ENCODE measurements around the gene STK11.
"Not testable (repeated sequence)": the region's sequence is repeated elsewhere in the genome, so short reads cannot be mapped to it uniquely, and the experiment has no call there.

STK11 gene

DNA sequence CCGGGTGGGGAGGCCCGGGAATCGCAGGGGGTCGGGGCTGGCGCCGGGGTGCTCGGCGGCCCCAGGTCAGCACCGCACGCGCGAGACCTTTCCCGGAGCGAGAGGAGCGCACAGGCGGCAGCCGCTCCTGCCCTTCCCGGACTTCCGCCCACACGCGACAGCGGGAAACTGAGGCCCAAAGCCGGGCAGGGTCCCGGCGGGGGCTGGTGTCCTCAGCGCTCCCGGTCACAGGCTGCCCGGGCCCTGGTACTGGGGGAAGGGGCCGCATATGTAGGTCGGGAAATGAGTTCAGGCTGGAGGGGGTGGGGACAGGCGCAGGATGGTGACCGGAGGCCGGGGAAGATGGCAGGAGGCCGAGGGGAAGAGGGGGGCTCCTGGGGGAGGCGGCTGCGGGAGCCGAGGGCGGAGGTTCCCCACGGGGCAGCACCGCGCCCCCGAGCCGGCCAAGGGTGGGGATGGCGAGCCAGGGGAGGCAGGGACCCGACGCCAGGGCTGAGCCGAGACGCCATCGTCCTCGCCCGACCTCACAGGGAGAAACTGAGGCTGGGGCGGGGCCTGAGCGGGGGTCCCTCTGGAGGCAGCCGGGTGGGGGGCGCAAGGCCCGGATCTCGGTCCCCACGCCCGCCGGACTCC is 31.6 kb downstream of the STK11 start:
- DNase-seq (ENCODE audit: low read depth in 2 of 2), result no peak

DNA sequence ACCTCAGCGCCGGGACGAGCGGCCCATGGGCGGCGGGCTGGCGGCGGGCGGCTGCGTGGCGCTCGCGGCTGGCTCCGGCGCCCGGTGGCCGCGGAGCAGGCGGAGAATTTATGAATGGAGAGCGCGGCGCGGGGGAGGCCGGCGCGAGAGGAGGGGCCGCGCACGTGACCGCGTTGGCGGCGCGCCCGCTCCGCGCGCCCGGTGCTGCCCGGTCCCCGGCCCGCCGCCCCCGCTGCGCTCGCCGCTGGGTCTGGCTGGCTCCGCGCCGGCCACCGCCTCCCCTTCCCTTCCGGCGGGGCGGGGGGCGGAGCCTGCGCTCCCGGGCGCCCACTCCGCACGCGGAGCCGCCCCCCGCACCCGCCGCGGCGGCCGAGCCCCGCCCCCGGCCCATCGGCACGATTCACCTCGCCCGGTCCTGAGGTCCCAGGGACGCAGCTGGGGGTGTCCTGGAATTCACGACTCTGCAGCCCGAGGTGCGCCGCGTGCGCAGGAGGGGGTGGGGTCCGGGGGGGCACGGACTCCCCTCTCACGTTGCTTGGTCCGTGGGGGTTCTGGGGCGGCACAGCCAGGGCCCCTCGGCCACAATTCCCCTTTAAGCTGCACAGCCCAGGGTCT is 32.3 kb downstream of the STK11 start, which contains the start of gene CBARP:
TSS of gene CBARP (minus strand) at position 252 of the 615 bp plus-strand sequence. CDS start 1,905 bp downstream, outside the sequence.
- DNase-seq (ENCODE audit: low read depth in 2 of 2), result peak in 1 of 2 donors; percentile 44

DNA sequence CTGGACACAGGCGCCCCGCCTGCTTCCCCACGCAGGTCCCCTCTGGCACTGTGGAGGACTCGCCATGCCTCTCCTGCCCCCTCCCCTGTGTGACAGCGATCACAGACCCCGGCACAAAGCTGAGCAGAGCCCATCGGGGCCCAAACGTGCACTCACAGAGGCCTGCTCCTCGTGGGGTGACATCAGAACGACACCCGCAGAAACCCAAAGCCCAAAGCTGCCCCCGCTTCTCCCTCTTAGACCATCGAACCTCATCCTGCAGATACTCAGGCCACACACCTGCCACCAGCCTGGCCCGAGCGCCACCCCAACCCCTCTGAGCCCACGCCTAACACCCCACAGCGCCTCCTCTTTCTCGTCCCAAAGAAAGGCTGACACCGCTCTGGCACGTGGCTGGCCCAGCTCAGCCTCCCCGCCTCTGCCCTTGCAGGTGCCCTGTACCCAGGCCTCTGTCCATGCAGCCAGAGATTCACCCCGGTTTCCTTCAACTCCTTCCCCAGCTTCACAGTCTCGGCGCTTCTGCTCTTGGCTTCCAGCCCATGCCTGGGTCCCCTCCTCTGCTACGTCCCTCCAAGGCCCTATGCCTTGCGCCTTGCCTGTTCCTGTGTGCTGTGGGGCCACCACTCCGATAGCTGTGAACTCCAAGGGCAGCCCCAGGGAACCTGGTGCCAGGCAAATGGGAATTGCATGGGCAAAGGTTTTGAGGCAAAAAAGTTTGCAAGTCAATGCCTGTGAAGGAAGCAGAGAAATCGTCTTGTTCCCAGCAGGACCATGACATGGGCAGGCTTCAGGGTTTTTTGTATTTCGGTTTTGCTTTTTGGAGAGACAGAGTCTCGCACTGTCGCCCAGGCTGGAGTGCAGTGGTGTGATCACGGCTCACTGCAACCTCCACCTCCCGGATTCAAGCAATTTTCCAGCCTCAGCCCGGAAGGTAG is 33.1 kb downstream of the STK11 start:
- DNase-seq (ENCODE audit: low read depth in 2 of 2), result no peak

DNA sequence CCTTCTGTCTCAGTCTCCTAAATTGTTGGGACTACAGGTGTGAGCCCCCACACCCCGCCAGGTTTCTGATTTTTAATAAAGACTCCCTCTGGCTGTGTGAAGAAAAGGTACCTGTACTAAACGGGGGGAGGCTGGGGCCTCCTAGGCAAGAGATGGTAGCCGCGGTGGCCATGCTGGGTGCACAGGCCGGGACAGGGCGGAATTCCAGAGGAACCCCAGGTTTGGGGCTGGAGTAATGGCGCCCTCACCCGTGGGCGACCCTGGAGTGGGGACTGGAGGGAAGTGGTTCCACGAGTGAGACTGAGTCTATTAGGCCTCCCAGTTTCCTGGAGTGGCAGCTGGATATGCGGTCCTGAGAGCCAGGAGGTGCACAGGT is 33.8 kb downstream of the STK11 start:
- DNase-seq (ENCODE audit: low read depth in 2 of 2), result no peak

DNA sequence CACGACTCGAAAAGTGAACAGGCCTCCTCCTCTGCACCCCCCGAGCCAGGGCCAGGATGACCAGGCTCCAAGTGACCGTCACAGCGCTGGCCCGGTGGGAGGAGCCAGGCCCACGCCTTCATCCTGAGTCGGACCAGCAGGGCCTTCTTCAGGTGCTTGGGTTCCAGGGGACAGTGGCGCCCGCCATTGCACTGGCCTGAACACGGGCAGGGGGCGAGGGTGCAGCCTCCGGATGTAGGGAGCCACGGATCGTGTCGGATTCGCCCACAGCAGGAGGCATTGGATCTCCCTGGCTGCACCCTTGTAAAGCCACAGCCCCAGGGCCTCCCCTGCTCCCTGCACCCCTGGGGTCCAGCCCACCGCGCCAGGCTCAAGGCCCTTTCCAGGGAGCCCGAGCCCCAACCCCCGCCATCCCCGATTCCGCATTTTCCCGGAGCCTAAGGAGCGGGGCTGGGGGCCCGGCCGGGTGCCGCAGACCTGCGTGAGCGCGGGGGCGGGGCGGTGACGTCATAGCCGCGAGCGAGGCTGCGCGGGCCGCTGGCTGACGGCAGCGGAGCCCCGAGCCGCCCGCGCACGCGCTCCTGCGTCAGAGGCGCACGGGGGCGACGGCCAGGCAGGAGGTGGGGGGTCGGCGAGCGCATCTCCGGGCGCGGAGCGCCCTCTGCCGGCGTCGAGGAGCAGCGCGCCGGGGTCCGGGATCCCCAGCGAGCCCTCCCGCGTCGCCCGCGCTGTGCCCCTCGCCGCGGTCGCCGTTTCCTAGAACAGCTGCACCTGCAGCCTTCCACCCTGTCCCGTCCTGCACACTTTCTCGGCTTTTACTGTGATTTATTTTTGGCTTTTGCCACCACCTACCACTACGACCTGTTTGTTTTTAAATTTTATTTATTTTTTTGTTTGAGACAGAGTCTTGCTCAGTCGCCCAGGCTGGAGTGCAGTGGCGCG is 34.5 kb downstream of the STK11 start:
- DNase-seq (ENCODE audit: low read depth in 2 of 2), result peak; percentile 94 to 97

DNA sequence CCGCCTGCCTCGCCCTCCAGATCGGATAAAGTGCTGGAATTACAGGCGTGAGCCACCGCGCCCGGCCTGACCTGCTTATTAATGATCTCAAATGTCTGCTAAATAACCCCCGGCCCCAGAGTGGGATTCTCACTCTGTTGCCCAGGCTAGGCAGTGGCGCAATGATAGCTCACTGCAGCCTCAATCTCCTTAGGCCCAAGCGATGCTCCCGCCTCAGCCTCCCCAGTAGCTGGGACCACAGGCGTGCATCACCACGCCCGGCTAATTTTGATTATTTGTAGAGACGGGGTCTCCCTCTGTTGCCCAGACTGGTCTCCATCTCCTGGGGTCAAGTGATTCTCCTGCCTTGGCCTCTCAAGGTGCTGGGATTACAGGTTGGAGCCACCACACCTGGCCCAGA is 35.3 kb downstream of the STK11 start:
- no peak for DNase-seq (ENCODE audit: low read depth in 2 of 2)

DNA sequence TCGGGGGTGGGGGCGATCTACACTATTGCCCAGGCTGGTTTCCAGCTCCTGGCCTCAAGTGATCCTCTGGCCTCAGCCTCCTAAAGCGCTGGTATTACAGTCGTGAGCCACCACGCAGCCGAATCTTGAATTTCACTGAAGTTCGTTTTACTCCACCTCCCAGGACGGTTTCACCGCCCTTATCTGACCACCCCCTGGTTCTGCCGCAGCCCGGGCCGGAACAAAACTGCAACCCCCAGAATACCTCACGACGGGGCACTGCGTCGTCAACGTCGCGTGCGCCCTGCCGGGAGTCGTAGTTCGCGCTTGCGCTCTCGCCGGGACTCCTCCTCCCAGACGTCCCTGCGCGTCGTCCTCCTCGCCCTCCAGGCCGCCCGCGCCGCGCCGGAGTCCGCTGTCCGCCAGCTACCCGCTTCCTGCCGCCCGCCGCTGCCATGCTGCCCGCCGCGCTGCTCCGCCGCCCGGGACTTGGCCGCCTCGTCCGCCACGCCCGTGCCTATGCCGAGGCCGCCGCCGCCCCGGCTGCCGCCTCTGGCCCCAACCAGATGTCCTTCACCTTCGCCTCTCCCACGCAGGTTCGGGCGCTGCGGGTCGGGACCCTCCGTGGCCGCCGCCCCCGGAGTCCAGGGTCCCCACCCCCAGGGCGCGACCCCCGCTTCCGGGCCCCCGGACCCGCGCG is 36.0 kb downstream of the STK11 start, which contains the start of gene ATP5F1D:
TSS of gene ATP5F1D (plus strand) at position 335 of the 679 bp plus-strand sequence. CDS start at position 435, 100 bp downstream.
- DNase-seq (ENCODE audit: low read depth in 2 of 2), result peak; percentile 90 to 95

DNA sequence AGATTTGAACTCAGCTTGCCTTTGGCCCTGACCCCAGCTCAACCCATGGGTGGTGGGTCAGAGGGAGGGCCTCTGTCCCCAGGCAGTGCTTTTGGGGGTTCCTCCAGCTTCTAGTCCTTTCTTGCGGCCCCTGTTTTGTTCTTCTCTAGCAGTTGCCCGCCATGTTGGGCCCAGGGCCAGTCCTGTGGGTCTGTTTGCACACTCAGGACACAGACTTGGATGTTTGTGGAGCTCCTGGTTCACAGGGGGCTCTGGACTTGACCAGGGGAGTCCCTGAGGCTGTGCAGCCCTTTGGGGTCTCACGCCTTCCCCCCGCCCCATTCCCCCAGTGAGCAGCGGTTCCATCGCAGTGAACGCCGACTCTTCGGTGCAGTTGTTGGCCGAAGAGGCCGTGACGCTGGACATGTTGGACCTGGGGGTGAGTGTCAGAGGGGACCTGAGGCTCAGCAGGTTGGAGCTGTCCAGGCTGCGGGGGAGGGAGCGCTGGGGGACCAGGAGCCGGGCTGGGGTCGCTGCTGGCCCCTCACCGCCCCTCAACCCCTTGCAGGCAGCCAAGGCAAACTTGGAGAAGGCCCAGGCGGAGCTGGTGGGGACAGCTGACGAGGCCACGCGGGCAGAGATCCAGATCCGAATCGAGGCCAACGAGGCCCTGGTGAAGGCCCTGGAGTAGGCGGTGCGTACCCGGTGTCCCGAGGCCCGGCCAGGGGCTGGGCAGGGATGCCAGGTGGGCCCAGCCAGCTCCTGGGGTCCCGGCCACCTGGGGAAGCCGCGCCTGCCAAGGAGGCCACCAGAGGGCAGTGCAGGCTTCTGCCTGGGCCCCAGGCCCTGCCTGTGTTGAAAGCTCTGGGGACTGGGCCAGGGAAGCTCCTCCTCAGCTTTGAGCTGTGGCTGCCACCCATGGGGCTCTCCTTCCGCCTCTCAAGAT is 38.5 kb downstream of the STK11 start:
- DNase-seq (ENCODE audit: low read depth in 2 of 2), result peak; percentile 81 to 88

DNA sequence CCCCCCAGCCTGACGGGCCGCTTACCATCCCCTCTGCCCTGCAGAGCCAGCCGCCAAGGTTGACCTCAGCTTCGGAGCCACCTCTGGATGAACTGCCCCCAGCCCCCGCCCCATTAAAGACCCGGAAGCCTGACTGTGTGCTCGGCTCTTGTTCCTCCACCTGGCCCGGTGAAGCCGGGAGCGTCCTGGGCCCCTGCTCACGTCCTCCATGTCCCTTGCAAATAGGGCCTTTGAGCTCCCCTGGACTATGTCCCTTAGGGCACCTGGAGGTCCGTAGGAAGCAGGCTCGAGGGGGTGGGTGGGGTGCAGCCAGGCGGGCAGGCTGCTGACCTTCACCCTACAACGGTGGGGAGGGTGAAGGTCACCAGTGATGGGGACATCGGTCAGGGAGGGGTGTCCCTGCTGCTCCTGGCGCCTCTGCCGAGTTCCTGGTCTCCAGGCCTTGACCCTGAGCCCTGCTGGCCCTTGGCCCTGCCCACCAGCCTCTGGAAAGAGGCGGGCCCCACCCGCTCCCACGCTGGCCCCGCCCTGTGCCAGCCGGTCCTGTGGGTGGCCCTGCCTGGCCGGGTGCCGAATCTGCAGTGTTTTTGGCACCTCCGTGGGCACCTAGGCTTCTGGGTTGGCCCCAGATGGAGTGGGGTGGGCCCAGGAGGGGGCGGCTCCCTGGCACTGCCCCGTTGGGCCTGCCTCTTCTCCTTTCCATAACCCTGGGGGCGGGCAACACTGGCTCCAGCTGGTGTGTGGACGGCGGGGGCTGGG is 39.3 kb downstream of the STK11 start:
- DNase-seq (ENCODE audit: low read depth in 2 of 2), result no peak

DNA sequence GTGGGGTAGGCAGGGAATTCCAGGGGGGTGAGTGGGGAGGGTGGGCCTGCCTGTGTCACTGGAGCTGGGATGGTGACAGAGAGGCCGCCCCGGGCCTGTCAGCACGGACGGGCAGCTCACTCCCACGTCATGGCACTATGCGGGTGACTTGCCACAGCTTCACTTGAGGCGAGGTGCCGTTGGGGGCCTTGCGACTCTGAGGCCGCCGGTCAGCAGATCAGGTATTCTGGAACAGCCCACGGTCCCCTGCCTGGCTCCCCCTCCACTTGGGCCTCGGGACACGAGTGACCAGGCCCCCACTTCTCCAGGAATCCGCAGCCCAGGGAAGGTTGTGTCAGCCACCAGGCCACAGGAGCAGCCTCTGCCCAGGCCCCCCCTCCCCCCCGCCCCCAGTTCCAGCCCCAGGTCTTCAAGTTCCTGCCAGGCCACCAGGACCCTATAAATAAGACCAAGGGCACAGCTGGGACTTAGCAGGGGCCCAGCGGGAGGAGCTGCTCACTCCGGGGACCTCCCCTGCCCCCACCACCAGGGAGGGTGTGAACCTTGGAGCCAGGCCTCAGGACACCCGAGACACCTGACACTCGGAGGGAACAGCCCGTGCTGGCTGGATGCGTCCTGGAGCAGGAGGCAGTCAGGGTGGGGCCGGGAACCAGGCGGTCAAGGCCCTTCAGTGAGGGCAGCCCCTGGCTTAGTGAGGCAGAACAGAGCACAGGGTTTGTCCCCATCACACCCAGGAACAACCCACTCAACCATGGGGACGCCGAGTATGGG is 40.1 kb downstream of the STK11 start:
- no peak for DNase-seq (ENCODE audit: low read depth in 2 of 2)

DNA sequence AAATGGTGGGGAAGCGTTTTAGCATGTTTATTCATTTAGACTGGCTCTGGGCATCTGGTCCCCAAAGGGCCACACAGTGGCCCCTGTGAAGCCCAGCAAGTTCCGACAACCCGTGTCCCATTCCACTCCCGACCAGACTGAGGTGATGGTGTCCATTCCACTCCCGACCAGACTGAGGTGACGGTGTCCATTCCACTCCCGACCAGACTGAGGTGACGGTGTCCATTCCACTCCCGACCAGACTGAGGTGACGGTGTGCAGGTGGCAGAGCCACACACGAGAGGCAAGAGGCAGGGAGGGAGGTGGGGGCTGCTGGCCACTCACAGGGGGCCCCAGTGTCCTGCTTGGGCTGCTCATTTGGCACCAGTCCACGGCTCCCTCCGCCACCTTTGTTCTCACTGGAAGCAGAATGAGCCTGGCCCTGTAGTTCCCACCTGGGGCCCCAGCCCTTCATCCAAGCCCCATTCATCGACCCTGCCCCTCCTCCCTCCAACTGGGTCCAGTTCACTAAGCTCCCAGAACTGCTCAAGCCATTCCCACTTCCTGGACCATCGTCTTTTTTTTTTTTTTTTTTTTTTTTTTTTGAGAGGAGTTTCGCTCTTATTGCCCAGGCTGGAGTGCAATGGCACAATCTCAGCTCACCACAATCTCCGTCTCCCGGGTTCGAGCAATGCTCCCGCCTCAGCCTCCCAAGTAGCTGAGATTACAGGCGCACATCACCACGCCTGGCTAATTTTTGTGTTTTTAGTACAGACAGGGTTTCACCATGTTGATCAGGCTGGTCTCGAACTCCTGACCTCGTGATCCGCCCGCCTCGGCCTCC is 40.9 kb downstream of the STK11 start:
- DNase-seq (ENCODE audit: low read depth in 2 of 2), result not testable (repeated sequence)

DNA sequence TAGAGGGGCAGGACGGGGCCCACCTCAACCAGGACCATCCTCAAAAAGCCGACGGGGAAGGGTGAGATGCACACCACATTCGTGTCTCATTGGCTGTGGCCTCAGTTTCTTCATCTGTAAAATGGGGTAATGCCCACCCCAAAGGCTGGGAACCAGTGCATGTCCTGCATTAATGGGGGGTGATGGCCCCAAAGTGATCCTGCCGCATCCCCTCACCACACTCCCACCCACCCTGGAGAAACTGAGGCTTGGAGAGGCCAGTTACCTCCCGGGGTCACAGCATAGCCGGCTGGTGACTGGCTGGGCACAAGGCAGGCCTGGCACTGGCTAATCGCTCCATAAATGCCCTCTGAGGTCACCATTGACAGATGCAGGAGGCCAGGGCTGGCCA is 42.2 kb downstream of the STK11 start:
- no peak for DNase-seq (ENCODE audit: low read depth in 2 of 2)

DNA sequence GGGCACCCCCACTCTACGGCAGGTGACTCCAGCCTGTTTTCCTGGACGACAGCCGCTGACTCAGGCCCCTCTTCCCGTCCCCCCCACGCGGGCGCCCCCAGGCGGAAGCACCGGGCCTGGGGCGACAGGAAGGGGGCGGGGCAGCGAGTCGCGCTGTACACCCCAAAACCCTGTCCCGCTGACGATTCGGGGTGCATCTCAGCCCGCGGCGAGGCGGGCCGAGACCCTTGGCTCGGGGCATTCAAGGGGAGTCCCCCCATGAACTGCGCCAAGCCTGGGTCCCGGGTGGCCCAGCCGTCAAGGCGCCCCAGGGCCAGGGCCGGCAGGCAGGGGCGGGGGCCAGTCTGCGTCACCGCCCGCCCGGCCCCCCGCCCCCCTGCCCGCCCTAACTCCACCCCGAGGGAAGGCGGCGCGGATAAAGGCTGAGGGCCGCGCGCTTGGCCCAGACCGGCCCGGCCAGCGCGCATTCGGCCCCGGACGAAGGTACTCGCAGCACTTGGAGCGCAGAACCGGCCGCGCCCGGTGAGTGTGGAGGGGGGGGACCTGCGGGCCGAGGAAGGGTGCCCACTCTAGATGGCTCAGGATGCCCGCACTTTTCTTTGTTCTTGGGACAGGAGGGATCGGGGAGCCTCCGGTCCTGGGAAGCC is 42.7 kb downstream of the STK11 start, which contains the start of gene MIDN:
TSS of gene MIDN (plus strand) at position 445 of the 647 bp plus-strand sequence. CDS start 1,714 bp downstream, outside the sequence.
- DNase-seq (ENCODE audit: low read depth in 2 of 2), result no peak

DNA sequence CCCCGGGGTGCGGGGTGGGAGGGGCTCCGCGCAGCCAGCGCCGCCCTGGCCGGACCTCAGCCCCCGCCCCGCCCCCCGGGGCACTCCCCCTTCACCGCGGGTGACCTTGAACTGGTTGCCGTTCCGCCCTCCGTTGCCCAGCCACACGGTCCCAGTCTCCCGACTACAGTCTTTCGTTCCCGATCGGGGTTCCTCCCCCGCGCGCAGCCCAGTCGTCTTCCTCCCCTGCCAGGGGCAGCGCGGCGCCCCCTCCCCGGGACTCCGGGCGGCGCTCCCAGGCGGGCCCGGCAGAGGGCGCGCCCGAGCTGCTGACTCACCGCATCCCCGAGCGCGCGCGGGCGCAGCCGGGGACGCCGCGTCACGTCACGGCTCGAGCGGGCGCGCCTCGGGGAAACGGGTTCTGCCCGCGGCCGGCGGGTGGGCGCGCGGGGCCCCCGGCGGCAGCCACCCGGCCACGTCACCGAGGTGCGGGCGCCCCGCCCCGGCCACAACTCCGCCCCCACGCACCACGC is 43.3 kb downstream of the STK11 start:
- peak; percentile 75 to 80 for DNase-seq (ENCODE audit: low read depth in 2 of 2)

DNA sequence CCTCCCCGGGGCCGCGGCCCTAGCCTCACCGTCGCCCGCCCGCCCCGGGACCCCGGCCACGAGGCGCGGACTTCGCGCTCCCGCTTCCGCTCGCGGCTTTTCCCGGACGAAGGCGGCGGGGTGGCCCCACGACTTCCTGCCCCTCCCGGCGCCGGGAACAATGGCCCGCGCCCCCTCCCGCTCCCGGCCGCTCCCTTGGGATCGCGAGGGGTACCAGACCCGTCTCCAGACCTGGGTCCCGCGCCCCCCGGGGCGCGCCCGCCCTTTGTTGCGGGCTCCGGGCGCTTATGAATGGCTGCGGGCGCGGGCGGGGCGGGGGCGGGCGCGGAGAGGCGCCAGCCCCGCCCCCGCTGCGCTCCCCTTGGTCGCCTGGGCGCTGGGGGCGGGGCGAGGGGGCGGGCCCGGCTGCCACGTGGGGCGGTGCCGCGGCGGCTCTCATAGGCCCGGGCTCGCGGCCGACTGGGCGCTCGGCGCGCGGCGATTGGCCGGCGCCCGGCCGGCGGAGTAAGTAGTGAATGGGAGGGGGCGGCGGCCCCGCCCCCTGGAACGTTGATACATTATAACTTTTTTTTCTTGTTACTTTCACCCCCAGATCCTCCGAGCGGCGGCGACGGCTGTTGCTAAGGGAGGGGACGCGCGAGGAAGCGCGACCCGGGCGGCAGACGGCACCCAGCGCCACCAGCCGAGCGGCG is 43.9 kb downstream of the STK11 start:
- DNase-seq (ENCODE audit: low read depth in 2 of 2), result peak; percentile 94 to 96

DNA sequence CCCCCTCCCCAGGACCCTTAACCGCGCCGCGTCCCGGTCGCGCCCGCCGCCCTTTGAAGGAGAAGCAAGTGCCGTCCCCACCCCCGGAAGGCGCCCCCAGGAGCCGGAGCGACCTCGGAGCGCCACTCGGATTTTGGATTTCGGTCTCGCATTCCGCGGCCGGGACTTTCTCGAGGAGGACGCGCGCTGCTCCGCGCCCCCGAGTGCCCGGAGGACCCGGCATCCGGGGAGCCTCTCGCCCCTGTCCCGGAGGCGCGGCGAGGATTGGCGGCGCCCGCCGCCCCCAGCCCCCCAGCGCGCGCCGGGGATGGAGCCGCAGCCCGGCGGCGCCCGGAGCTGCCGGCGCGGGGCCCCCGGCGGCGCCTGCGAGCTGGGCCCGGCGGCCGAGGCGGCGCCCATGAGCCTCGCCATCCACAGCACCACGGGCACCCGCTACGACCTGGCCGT is 44.4 kb downstream of the STK11 start:
- DNase-seq (ENCODE audit: low read depth in 2 of 2), result no peak

Data from stimulated activated CD4-positive, alpha-beta T cell treated with anti-CD3 and anti-CD28 coated beads, Interleukin-1b, Interleukin-23, amount 100 ng/mL, for 4 hours (primary cell).